Activated CD4-positive, alpha-beta T cell treated with anti-CD3 and anti-CD28 coated beads, Interleukin-2, amount 50 U/mL, for 16 hours (primary cell): ENCODE data around the gene TSPEAR.

Source experiments
- DNase-seq: peaks from one replicate; pipeline ENCODE4 v3.0.0-alpha.2; 2020

TSPEAR gene

GRCh38 chr21:44478124-44478800, 233.1 kb downstream of the TSPEAR start:
- DNase-seq: no peak

- DNase-seq: no peak
These were observed 233.7 kb downstream of the TSPEAR start for GRCh38 chr21:44477712-44478111.

GRCh38 chr21:44477131-44477530, 234.2 kb downstream of the TSPEAR start:
- no peak for DNase-seq

GRCh38 chr21:44475266-44475845, 236.0 kb downstream of the TSPEAR start:
- no peak for DNase-seq

GRCh38 chr21:44473915-44474555, 237.3 kb downstream of the TSPEAR start:
- no peak for DNase-seq

GRCh38 chr21:44471996-44472395, 239.4 kb downstream of the TSPEAR start:
- DNase-seq: no peak

- no peak for DNase-seq
These were observed 240.0 kb downstream of the TSPEAR start for GRCh38 chr21:44471341-44471740.

GRCh38 chr21:44467859-44468195, 243.5 kb downstream of the TSPEAR start:
- no peak for DNase-seq

GRCh38 chr21:44466996-44467858, 244.1 kb downstream of the TSPEAR start:
- DNase-seq: no peak

GRCh38 chr21:44466351-44466954, 244.9 kb downstream of the TSPEAR start:
- no peak for DNase-seq

GRCh38 chr21:44464351-44464750, 247.0 kb downstream of the TSPEAR start:
- no peak for DNase-seq

GRCh38 chr21:44463724-44464123, 247.6 kb downstream of the TSPEAR start:
- no peak for DNase-seq

GRCh38 chr21:44462834-44463200, 248.6 kb downstream of the TSPEAR start:
- DNase-seq: no peak

GRCh38 chr21:44462086-44462833, 249.1 kb downstream of the TSPEAR start:
- DNase-seq: no peak

GRCh38 chr21:44461464-44462001, 249.8 kb downstream of the TSPEAR start:
- DNase-seq: no peak

GRCh38 chr21:44461005-44461404, 250.4 kb downstream of the TSPEAR start:
- DNase-seq: no peak

- no peak for DNase-seq
These were observed 251.0 kb downstream of the TSPEAR start for GRCh38 chr21:44460441-44460755.

GRCh38 chr21:44459712-44460440, 251.5 kb downstream of the TSPEAR start:
- no peak for DNase-seq

- DNase-seq: no peak
These were observed 252.2 kb downstream of the TSPEAR start for GRCh38 chr21:44458971-44459711.

GRCh38 chr21:44456915-44457736, 254.2 kb downstream of the TSPEAR start:
- DNase-seq: no peak
